Karpas-422 (cell line): ENCODE measurements around the gene PTPN7. TPM values are rescaled to one million over a fixed set of nuclear protein-coding genes. Genes with fewer than 3 reads are reported as not detected.
A peak's percentile ranks its signal among the peaks of the same experiment; 100 is the strongest.

ENCODE experiments used
- DNase-seq: peaks from one replicate; pipeline ENCODE4 v3.0.0-alpha.2; 2015
- H2AFZ ChIP-seq: fragments of 200-600 bp; sonication (generic); 2 replicates; pipeline ENCODE4 v1.6.1; 2014; ENCODE audit warnings: antibody characterized with exemption, low read length, mixed read lengths
- H3K27ac ChIP-seq: fragments of 200-600 bp; sonication (generic); 2 replicates; pipeline ENCODE4 v1.5.1; 2014; ENCODE audit warnings: mild to moderate bottlenecking, low read length, moderate library complexity
- H3K27me3 ChIP-seq: fragments of 200-600 bp; sonication (generic); 2 replicates; pipeline ENCODE4 v1.6.1; 2014; ENCODE audit warnings: low read length, mixed read lengths
- H3K36me3 ChIP-seq: fragments of 200-600 bp; sonication (generic); 2 replicates; pipeline ENCODE4 v1.6.1; 2014; ENCODE audit warnings: low read length, mixed read lengths; ENCODE audit not compliant: insufficient read depth
- H3K4me1 ChIP-seq: fragments of 200-600 bp; sonication (generic); 2 replicates; pipeline ENCODE4 v1.6.1; 2014; ENCODE audit warnings: mild to moderate bottlenecking, low read length, mixed read lengths
- H3K4me2 ChIP-seq: fragments of 200-600 bp; sonication (generic); 2 replicates; pipeline ENCODE4 v1.6.1; 2014; ENCODE audit warnings: low read length, low read depth, mild to moderate bottlenecking; ENCODE audit not compliant: poor library complexity, severe bottlenecking
- H3K4me3 ChIP-seq: fragments of 200-600 bp; sonication (generic); 2 replicates; pipeline ENCODE4 v1.5.1; 2014; ENCODE audit warnings: mild to moderate bottlenecking, antibody characterized with exemption, low read length, mixed read lengths
- H3K79me2 ChIP-seq: fragments of 200-600 bp; sonication (generic); 2 replicates; pipeline ENCODE4 v1.6.1; 2014; ENCODE audit warnings: mild to moderate bottlenecking, low read length, mixed read lengths
- H3K9ac ChIP-seq: fragments of 200-600 bp; sonication (generic); 2 replicates; pipeline ENCODE4 v1.6.0; 2014; ENCODE audit warnings: low read length
- H3K9me2 ChIP-seq: fragments of 200-600 bp; sonication (generic), shearing (Covaris generic); replicated peaks from 2 replicates; pipeline ENCODE4 v1.6.0; 2014; ENCODE audit warnings: mild to moderate bottlenecking, low read length, moderate library complexity; ENCODE audit not compliant: insufficient read depth
- H3K9me3 ChIP-seq: fragments of 300-700, 200-600 bp; sonication (generic); 2 replicates; pipeline ENCODE4 v1.6.1; 2014; ENCODE audit warnings: low read length, mixed read lengths
- H4K20me1 ChIP-seq: fragments of 200-600 bp; sonication (generic); 2 replicates; pipeline ENCODE4 v1.6.1; 2014; ENCODE audit warnings: mild to moderate bottlenecking, antibody characterized with exemption, low read length, low read depth; ENCODE audit not compliant: insufficient read depth
- total RNA-seq: library from RNA; depleted of rRNA; stranded (reverse); fragments of >200 nt; shearing (Covaris generic); gene quantifications from 2 replicates; pipeline ENCODE4 v1.2.3, GENCODE V29; 2014; ENCODE audit warnings: low replicate concordance

PTPN7 gene
- total RNA-seq, 1 experiment from 2014 or later: 33.4 TPM

DNA sequence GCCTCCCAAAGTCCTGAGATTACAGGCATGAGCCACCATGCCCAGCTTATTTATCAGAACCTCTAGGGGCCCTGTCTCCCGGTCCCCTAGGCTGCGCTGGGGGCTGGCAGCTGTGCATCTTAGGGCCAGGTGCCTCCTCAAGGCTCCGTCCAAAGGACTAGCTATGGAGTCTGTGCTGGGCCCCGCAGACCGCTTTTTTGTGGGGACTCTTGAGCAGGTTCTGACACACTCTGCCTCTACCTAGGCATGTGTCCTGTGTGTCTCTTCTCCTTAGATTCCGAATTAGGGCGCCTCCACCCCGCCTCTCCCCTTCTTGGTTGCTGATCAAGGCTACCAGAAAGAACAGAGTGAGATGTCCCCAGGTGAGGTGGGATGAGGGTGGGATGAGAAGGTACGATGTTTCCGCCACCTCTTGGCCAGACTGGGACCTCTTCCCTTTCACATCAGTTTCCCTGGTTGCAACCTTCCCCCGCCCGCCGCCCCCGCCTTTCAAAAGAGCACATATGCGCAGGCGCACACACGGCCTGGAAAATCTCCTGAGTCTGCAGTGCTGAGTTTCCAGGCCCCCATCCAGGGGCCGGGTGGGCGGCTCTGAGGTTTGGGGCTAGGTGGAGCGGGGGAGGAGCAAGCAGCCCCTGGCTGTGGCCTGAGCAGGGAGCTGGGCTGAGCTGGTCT is 5.0 kb upstream of the PTPN7 start:
- Histone ChIP-seq H3K27ac (no peak overlapping the region), H4K20me1 (no peaks in the 10 kb centered on the region; the same call in 1 of the 2 replicates), H3K9me3 (no peaks in the 10 kb centered on the region), H3K79me2 (no peaks in the 10 kb centered on the region), H2AFZ (no peak overlapping the region), H3K4me3 (no peak overlapping the region), H3K4me2 (no peak overlapping the region), H3K36me3 (no peaks in the 10 kb centered on the region), H3K4me1 (peaks cover 35% of the 10 kb centered on the region), H3K9ac (no peak overlapping the region), H3K9me2 (no peaks in the 10 kb centered on the region), H3K27me3 (no peaks in the 10 kb centered on the region)
- no peak for DNase-seq

DNA sequence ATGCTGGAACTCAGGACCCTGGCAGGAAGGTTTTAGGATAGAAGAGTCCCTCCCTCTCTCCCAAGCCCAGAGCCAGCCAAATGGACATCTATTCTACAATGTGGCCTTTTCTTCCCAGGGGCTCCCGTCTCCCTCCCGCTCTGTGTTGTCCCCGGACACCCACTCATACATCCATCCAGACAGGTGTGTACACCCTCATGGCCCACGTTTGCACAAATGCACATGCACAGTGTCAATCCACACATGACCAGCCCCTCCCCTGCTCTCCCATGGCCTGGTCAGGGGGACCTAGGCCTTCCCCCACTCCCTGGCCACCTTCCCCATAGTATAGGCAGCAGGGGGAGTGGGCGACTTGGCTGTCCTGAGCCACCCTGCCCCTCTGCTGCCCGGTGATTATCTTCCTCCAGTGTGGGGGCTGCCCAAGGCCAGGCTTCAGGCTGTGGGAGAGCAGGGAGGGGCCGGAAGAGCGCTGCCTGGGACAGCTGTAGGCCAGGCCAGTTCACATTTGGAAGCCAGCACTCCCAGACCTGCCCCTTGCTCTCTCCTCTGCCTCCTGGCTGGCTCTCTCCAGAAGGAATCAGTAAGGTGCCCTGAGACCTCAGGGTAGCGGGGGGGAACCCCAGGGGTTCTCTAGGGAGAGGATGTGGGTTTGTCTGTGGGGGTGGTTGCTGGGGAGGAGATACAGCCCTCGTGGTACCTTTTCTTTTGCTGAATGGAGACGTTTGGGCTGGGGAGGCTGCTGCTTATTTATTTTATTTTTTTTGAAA is 4.1 kb upstream of the PTPN7 start:
- Histone ChIP-seq H2AFZ (no peak overlapping the region), H3K9ac (peak overlapping the region; percentile 30; the same call in 1 of the 2 replicates), H3K27me3 (no peaks in the 10 kb centered on the region), H3K4me1 (peaks cover 44% of the 10 kb centered on the region), H3K4me3 (no peak overlapping the region), H3K9me2 (no peaks in the 10 kb centered on the region), H3K79me2 (0 out of 2 replicates have a peak, but pooled peaks cover 3% of the 10 kb centered on the region), H4K20me1 (no peaks in the 10 kb centered on the region; the same call in 1 of the 2 replicates), H3K27ac (no peak overlapping the region), H3K36me3 (no peaks in the 10 kb centered on the region), H3K4me2 (no peak overlapping the region), H3K9me3 (no peaks in the 10 kb centered on the region)
- no peak for DNase-seq

DNA sequence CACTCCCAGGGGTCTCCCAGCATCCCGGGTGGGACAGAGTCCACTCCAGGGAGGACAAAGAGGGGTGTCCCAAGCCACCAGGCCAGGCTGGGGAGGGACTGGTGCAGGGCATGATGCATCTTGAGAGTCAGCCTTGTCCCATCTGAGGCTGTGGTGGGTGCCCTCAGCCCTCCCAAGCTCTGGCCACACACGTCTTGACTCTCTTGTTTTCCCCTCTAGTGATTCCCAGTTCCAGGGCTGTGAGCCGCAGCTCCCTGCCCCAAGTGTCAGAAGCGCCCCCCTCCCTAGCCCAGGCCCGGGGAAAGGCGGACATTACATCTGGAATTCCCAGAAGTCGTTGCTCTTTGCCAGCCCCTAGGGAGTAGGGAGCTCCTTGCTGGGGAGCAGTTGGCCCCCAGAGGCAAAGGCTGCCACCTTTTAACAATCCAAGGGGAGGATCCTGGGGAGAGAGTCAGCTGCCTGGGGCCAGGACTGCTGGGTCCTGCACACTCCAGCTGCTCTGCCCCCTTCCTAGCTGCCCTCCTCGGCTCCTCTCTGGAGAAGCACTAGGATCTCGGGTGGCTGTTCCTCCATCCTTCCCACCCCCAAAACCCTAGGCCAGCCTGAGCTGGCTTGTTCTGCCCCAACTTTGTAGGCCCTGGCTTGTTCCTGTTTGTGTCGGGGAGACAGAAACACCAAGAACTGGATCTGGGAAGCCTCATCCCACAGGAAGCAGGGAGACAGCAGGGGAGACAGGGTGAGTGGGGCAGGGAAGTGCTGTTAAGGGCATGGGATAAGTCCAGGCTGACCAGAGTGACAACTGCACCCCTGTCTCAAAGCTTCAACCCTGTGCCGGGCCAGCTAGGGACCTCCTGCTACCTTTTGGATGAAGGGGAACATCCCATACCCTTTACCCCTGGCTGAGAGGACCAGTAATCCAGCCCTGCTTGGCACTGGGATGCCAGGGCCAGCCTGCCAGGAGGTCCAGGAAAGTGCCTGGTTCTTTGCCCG is 3.2 kb upstream of the PTPN7 start:
- H3K79me2 ChIP-seq: 0 out of 2 replicates have a peak, but pooled peaks cover 4% of the 10 kb centered on the region
- no peak overlapping the region for H3K4me2 ChIP-seq
- 0 out of 2 replicates have a peak overlapping the region, but pooled peaks have one; percentile 30 for H3K9ac ChIP-seq

DNA sequence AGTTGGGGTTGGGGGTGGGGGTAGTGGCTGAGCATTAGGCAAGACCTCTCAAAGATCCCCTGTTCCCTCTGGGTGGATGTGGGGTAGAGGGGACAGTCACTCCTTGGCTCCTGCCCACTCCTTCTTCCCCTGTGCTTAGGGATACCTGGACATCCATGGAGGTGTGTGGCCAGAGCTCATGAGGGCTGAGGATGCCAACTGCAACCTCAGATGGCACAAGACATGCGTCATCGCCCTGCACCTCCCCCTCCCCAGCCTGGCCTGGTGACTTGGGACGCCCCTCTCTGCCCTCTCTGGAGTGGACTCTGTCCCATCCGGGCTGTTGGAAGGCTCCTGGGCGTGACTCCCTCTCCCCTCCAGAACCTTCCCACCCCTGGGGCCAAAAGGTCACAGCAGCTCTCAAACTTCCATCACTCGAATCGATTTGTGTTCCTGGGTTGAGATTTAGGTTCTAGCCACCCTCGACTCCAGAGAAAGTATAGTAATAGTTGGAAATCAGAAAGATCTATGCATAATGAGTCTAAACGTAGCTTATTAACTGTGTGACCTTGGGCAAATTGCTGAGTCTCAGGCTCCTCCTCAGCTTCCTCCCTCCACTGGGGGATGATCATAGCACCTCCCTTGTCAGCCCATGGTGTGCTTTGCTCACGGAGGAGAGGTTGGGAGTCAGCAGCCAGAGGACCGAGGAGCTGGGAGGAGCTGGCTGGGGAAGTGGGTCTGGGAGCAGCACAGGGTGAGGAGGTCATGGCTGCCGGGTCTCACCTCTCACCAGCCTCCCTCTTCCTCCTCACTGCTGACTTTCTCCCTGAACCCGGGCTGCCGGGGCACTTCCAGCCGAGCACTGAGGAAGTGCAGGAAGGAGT is 2.2 kb upstream of the PTPN7 start:
- H3K27ac ChIP-seq: no peak overlapping the region
- H3K27me3 ChIP-seq: no peaks in the 10 kb centered on the region
- DNase-seq: peak; percentile 55
- H3K9ac ChIP-seq: peak overlapping the region; percentile 28; the same call in 1 of the 2 replicates
- H3K4me1 ChIP-seq: peaks cover 57% of the 10 kb centered on the region
- H3K36me3 ChIP-seq: no peaks in the 10 kb centered on the region
- 0 out of 2 replicates have a peak, but pooled peaks cover 4% of the 10 kb centered on the region for H3K79me2 ChIP-seq
- H3K4me2 ChIP-seq: peak overlapping the region; percentile 36
- no peak overlapping the region for H3K4me3 ChIP-seq
- no peaks in the 10 kb centered on the region for H3K9me3 ChIP-seq
- no peaks in the 10 kb centered on the region; the same call in 1 of the 2 replicates for H4K20me1 ChIP-seq
- no peaks in the 10 kb centered on the region for H3K9me2 ChIP-seq
- no peak overlapping the region for H2AFZ ChIP-seq

More for the DNA sequence above, 3.2 kb upstream of the PTPN7 start:
- Histone ChIP-seq H3K4me3 (no peak overlapping the region), H3K9me2 (no peaks in the 10 kb centered on the region), H3K27ac (no peak overlapping the region), H4K20me1 (no peaks in the 10 kb centered on the region; the same call in 1 of the 2 replicates), H2AFZ (no peak overlapping the region), H3K27me3 (no peaks in the 10 kb centered on the region), H3K36me3 (no peaks in the 10 kb centered on the region), H3K4me1 (peaks cover 53% of the 10 kb centered on the region), H3K9me3 (no peaks in the 10 kb centered on the region)
- no peak for DNase-seq

DNA sequence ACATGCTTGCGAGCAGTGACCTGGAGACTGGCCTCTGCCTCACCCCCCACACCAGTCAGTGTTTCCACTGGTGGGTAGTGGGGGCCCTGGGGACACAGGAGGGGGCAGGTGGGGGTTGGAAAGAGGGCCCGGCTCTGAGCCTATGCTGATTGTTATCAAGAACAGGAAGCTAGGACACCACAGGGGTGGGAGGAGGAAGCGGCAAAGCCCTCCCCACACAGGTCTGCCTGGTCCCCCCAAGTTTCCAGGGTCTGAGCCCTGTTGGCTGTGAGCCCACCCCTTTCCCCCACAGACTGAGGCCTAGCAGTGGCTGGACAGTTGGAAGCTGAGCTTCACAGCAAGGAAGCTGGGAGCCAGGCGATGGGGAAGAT is 1.6 kb upstream of the PTPN7 start:
- Histone ChIP-seq H3K27ac (no peak overlapping the region), H3K9ac (peak overlapping the region; percentile 21; the same call in 1 of the 2 replicates), H3K9me3 (no peaks in the 10 kb centered on the region), H4K20me1 (no peaks in the 10 kb centered on the region; the same call in 1 of the 2 replicates), H3K4me2 (peak overlapping the region; percentile 23), H3K4me1 (peaks cover 57% of the 10 kb centered on the region), H3K36me3 (no peaks in the 10 kb centered on the region), H2AFZ (no peak overlapping the region), H3K4me3 (no peak overlapping the region), H3K27me3 (no peaks in the 10 kb centered on the region), H3K9me2 (no peaks in the 10 kb centered on the region), H3K79me2 (0 out of 2 replicates have a peak, but pooled peaks cover 4% of the 10 kb centered on the region)
- DNase-seq: no peak

DNA sequence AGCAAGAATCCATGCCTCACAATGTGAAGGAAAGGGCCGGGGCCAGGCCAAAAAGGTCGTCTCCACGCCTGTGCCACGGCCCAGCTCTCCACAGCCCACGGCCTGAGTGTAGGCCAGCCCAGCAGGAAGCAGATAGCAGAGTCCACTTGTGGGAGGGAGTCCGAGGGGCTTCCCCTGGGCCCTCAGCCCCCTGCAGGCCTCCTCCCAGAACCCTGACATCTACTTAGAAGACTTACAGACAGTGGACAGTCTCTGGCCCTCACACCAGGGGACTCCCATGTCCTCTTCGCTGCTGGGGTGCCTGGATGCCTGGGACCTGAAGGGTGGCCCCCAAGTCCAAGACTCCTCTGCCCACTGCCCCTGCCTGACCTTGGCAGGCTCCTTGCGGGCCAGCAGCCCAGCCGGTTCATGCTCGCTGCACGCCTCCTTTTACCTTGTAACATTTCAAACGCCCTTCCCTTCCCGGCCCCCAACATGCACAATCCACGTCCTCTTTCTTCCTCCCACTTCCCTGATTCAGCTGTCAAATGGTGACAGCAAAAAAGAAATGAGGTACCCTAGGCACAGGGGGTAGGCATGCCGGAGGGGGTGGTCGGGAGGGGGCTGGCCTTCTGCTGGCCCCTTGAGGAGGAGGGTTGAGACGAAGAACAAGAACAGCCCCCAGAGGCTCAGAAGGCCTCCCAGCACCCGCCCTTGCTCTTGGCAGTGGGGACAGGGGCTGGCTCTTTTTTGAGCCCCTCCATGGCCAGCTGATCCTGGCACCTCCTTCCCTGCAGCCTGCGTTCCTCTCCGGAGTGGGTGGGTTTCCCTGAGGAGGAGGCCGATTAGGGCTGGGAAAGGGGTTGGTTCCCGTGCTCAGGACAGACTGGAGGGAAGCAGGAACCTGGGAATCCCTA is 997 bp upstream of the PTPN7 start:
- no peak for DNase-seq
- Histone ChIP-seq H3K36me3 (no peaks in the 10 kb centered on the region), H3K27me3 (no peaks in the 10 kb centered on the region), H3K9me2 (no peaks in the 10 kb centered on the region), H3K4me2 (peak overlapping the region; percentile 90), H3K9me3 (no peaks in the 10 kb centered on the region), H4K20me1 (no peaks in the 10 kb centered on the region; the same call in 1 of the 2 replicates), H3K79me2 (0 out of 2 replicates have a peak, but pooled peaks cover 4% of the 10 kb centered on the region), H3K4me1 (peaks cover 57% of the 10 kb centered on the region), H2AFZ (no peak overlapping the region), H3K27ac (no peak overlapping the region), H3K4me3 (peak overlapping the region; percentile 82), H3K9ac (peak overlapping the region; percentile 85)
